Measurements from ENCODE around the gene GNG7. TPM values are rescaled to one million over a fixed set of nuclear protein-coding genes. Genes with fewer than 3 reads are reported as not detected.
"Not testable (repeated sequence)": the region's sequence is repeated elsewhere in the genome, so short reads cannot be mapped to it uniquely, and the experiment has no call there.

Gene GNG7
- total and polyA plus RNA-seq, 2 experiments from 2014 or later = 0.11 to 0.13 TPM

- TF ChIP-seq EZH2 (IDR thresholded peaks at IDR 0.05; ENCODE audit: insufficient read depth, poor library complexity, severe bottlenecking) = no peak
- no peak for TF ChIP-seq EZH2phosphoT487 (IDR thresholded peaks at IDR 0.05; ENCODE audit: insufficient read depth, low read depth)
- H3K79me2 ChIP-seq (ENCODE audit: insufficient read depth) = no peaks in the 10 kb centered on the region
- H3K4me3 ChIP-seq = peak overlapping the region; percentile 53
- H3K9ac ChIP-seq = peak overlapping the region; percentile 86
- no peaks in the 10 kb centered on the region for H3K27me3 ChIP-seq (replicated peaks; ENCODE audit: insufficient read depth)
- H3K36me3 ChIP-seq (ENCODE audit: low read depth) = no peaks in the 10 kb centered on the region
- 4% methylated on average over 36 of the region's 36 CpGs for WGBS, 2 experiments (ENCODE audit: low coverage in 1 of 2, low lambda C conversion rate in 2 of 2, missing lambda C conversion rate in 2 of 2)
- H3K9me3 ChIP-seq (ENCODE audit: low read depth) = no peaks in the 10 kb centered on the region
- H3K27ac ChIP-seq = peak overlapping the region; percentile 98
- peak overlapping the region; percentile 52 for H2AFZ ChIP-seq
- DNase-seq = peak; percentile 100
- in situ Hi-C loops (cut with MboI) = no loop called here
- peak overlapping the region; percentile 80 for H3K4me2 ChIP-seq (ENCODE audit: unreplicated experiment)
- H3K4me1 ChIP-seq (ENCODE audit: insufficient read depth) = peaks cover 49% of the 10 kb centered on the region
- no peaks in the 10 kb centered on the region for H4K20me1 ChIP-seq (ENCODE audit: insufficient read depth)
- no peaks in the 10 kb centered on the region for H3K9me2 ChIP-seq (ENCODE audit: insufficient read depth)
- peaks cover 38% of the 10 kb centered on the region for H3F3A ChIP-seq (ENCODE audit: insufficient read depth)
Measured at GRCh38 chr19:2543463-2544442, 158.7 kb downstream of the GNG7 start.

- H3K4me1 ChIP-seq (ENCODE audit: insufficient read depth) = peaks cover 49% of the 10 kb centered on the region
- H3K36me3 ChIP-seq (ENCODE audit: low read depth) = not testable (repeated sequence)
- peak overlapping the region; percentile 53; the same call in 1 of the 2 replicates for H3K4me3 ChIP-seq
Measured at GRCh38 chr19:2543072-2543462, 159.4 kb downstream of the GNG7 start.

GRCh38 chr19:2542341-2543069 lies 160.0 kb downstream of the GNG7 start:
- Histone ChIP-seq H4K20me1 (ENCODE audit: insufficient read depth) (no peaks in the 10 kb centered on the region), H3K9me3 (ENCODE audit: low read depth) (no peaks in the 10 kb centered on the region), H2AFZ (no peak overlapping the region), H3K4me3 (no peak overlapping the region), H3K36me3 (ENCODE audit: low read depth) (no peaks in the 10 kb centered on the region), H3K4me1 (ENCODE audit: insufficient read depth) (peaks cover 49% of the 10 kb centered on the region), H3K9ac (peak overlapping the region; percentile 86), H3K27ac (peak overlapping the region; percentile 98), H3K4me2 (ENCODE audit: unreplicated experiment) (peak overlapping the region; percentile 80), H3F3A (ENCODE audit: insufficient read depth) (peaks cover 38% of the 10 kb centered on the region), H3K9me2 (ENCODE audit: insufficient read depth) (no peaks in the 10 kb centered on the region), H3K79me2 (ENCODE audit: insufficient read depth) (no peaks in the 10 kb centered on the region), H3K27me3 (replicated peaks; ENCODE audit: insufficient read depth) (no peaks in the 10 kb centered on the region)
- TF ChIP-seq EZH2 (IDR thresholded peaks at IDR 0.05; ENCODE audit: insufficient read depth, poor library complexity, severe bottlenecking) (no peak), EZH2phosphoT487 (IDR thresholded peaks at IDR 0.05; ENCODE audit: insufficient read depth, low read depth) (no peak)
- DNase-seq = no peak
- WGBS, 2 experiments (ENCODE audit: low coverage in 1 of 2, low lambda C conversion rate in 2 of 2, missing lambda C conversion rate in 2 of 2) = 71 to 76% methylated on average over 21 to 22 of the region's 22 CpGs
- in situ Hi-C loops (cut with MboI) = no loop called here

More at GRCh38 chr19:2543072-2543462, 159.4 kb downstream of the GNG7 start:
- H3K9me2 ChIP-seq (ENCODE audit: insufficient read depth); H3K27me3 ChIP-seq (replicated peaks; ENCODE audit: insufficient read depth); H4K20me1 ChIP-seq (ENCODE audit: insufficient read depth); H3K9me3 ChIP-seq (ENCODE audit: low read depth); in situ Hi-C loops (cut with MboI); H3K79me2 ChIP-seq (ENCODE audit: insufficient read depth); DNase-seq: not testable (repeated sequence)
- peak overlapping the region; percentile 98 for H3K27ac ChIP-seq
- peaks cover 38% of the 10 kb centered on the region for H3F3A ChIP-seq (ENCODE audit: insufficient read depth)
- H2AFZ ChIP-seq = 0 out of 2 replicates have a peak overlapping the region, but pooled peaks have one; percentile 20
- H3K9ac ChIP-seq = peak overlapping the region; percentile 86
- WGBS, 2 experiments (ENCODE audit: low coverage in 1 of 2, low lambda C conversion rate in 2 of 2, missing lambda C conversion rate in 2 of 2) = 0 to 2% methylated on average over 4 of the region's 4 CpGs
- H3K4me2 ChIP-seq (ENCODE audit: unreplicated experiment) = peak overlapping the region; percentile 80

- Histone ChIP-seq H3F3A (ENCODE audit: insufficient read depth) (peaks cover 38% of the 10 kb centered on the region), H3K4me1 (ENCODE audit: insufficient read depth) (peaks cover 49% of the 10 kb centered on the region), H3K27me3 (replicated peaks; ENCODE audit: insufficient read depth) (no peaks in the 10 kb centered on the region), H3K36me3 (ENCODE audit: low read depth) (no peaks in the 10 kb centered on the region), H3K79me2 (ENCODE audit: insufficient read depth) (no peaks in the 10 kb centered on the region), H3K27ac (peak overlapping the region; percentile 98), H3K9me2 (ENCODE audit: insufficient read depth) (no peaks in the 10 kb centered on the region), H3K9ac (peak overlapping the region; percentile 78), H3K9me3 (ENCODE audit: low read depth) (no peaks in the 10 kb centered on the region), H3K4me3 (peak overlapping the region; percentile 29), H2AFZ (no peak overlapping the region), H3K4me2 (ENCODE audit: unreplicated experiment) (peak overlapping the region; percentile 35), H4K20me1 (ENCODE audit: insufficient read depth) (no peaks in the 10 kb centered on the region)
- WGBS, 2 experiments (ENCODE audit: low coverage in 1 of 2, low lambda C conversion rate in 2 of 2, missing lambda C conversion rate in 2 of 2) = 5% methylated on average over 29 to 33 of the region's 35 CpGs
- peak; percentile 100 for DNase-seq
- in situ Hi-C loops (cut with MboI) = no loop called here
- TF ChIP-seq EZH2 (IDR thresholded peaks at IDR 0.05; ENCODE audit: insufficient read depth, poor library complexity, severe bottlenecking) (no peak), EZH2phosphoT487 (IDR thresholded peaks at IDR 0.05; ENCODE audit: insufficient read depth, low read depth) (no peak)
Measured at GRCh38 chr19:2540646-2541454, 161.6 kb downstream of the GNG7 start.
